HG03565 (cell line): ENCODE measurements around the gene TMEM179.
"Not testable (repeated sequence)": the region's sequence is repeated elsewhere in the genome, so short reads cannot be mapped to it uniquely, and the experiment has no call there.

Experiments used
- ATAC-seq: cut with Tn5 transposase; IDR thresholded peaks from one replicate; pipeline ENCODE4 v1.9.1; 2021; ENCODE audit warnings: mild to moderate bottlenecking, moderate library complexity; ENCODE audit not compliant: unreplicated experiment

TMEM179 gene

DNA sequence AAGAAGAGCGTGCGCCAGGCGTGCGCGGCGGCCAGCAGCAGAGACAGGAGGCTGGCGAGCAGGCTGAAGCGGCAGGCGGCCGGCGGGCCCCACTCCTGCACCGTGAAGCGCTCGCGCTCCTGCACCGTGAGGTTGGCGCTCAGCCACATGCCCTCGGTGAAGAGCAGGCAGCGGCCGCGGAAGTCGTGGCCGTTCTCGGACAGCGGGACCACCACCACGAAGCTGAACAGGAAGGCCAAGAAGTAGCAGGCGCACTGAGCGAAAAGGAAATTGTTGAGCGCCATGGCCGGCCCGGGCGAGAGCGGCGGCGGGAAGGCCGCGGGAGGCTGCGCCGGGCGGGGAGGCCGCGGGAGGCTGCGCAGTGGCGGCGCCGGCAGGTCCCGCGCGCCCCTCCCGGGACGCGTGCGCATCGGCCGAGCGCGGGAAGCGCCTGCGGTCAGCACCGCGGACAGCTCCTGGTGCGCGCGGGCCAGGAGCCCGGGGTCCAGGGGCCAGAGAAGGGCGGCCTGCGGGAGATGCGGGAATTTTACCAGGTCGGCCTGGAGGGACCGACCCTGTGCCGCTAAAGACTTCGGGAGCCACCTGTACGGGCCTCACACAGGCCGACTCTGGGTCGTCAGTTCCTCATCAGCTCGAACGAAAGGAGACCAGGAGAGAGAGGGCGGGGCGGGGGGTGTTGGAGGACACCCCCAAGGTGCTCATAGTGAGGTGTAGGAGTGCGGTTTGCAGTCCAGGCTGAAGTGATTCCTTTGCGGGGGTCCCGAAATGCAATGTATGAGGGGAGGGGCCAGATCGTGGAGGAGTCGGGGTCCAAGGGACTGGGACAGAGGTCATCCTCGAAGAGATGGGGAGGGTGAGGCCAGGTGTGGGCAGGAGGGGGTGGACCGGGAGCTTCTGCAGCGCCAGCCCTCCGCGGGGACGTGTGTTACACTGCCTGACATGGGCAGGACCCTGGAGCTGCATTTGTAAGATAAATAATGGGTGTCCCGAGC lies at the start of gene TMEM179:
Gene TMEM179 (minus strand): TSS at position 315 of the 992 bp plus-strand sequence. CDS start 31 bp downstream, at position 284.
- ATAC-seq, result no peak

DNA sequence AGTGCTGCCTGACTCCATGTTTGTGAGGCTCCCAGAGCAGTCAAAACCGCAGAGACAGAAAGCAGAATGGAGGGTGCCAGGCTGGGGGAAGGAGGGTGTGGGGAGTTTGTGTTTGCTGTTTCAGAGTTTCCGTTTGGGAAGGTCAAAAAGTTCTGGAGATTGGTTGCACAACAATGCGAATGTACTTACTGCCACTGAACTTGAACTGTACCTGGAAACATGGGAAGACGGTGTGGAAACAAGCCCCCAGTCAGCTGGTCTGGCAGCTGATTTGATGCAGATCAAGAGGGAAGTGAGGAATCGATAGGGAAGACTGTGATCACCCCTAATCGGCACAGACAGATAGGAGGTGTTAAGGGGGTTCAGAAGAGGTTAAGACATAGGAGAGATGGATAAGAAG lies 49.5 kb upstream of the TMEM179 start:
- ATAC-seq, result no peak

DNA sequence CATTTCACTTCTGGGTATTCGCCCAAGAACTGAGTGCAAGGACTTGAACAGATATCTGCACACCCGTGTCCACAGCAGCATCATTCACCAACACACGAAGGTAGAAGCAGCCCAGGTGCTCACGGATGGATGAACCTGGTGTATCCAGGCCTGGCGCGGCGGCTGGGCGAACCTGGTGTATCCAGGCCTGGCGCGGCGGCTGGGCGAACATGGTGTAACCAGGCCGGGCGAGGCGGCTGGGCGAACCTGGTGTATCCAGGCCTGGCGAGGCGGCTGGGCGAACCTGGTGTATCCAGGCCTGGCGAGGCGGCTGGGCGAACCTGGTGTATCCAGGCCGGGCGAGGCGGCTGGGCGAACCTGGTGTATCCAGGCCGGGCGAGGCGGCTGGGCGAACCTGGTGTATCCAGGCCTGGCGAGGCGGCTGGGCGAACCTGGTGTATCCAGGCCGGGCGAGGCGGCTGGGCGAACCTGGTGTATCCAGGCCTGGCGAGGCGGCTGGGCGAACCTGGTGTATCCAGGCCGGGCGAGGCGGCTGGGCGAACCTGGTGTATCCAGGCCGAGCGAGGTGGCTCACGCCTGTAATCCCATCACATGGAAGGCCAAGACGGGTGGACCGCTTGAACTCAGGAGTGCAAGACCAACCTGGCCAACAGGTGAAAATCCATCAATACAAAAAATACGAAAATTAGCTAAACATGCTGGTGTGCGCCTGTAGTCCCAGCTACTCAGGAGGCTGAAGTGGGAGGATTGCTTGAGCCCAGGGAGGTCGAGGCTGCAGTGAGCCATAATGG lies 48.8 kb upstream of the TMEM179 start:
- not testable (repeated sequence) for ATAC-seq

DNA sequence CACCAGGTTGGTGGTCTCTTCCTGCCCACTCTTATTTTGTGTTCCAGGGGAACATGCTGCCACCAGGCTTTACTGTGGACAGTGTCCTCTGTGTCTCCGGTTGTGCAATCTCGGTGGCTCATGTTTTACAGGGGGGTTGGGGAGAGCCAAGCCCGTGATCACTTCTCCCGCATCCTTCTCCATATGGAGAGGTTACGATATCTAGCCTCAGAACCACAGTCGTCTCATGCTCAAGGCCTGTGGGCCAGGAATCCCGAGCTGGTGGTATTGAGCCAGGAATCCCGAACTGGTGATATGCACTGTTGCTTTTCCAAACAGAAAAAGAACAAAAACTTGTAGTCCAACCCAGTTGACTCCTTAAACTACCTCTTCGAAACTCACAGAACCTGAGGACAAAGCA lies 47.8 kb upstream of the TMEM179 start:
- no peak for ATAC-seq

DNA sequence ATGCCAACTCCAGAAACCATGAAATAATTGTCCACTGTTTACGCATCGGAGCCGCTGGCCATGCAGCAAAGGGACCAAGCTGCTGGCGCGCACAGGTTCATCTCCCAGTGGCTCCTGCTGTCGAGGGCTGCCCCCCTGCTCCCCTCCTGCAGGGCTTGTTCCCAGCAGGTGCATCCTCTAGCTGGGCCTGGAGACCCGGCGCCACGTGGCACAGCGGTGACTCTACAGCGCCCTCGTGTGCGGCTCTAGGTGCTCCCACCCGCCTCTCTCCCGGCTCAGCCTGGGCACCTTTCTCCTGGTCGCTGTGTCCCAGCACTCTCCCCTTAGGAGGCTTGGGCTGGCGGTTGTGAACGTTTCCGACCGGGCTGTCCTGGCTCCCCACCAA lies 47.3 kb upstream of the TMEM179 start:
- ATAC-seq, result no peak

DNA sequence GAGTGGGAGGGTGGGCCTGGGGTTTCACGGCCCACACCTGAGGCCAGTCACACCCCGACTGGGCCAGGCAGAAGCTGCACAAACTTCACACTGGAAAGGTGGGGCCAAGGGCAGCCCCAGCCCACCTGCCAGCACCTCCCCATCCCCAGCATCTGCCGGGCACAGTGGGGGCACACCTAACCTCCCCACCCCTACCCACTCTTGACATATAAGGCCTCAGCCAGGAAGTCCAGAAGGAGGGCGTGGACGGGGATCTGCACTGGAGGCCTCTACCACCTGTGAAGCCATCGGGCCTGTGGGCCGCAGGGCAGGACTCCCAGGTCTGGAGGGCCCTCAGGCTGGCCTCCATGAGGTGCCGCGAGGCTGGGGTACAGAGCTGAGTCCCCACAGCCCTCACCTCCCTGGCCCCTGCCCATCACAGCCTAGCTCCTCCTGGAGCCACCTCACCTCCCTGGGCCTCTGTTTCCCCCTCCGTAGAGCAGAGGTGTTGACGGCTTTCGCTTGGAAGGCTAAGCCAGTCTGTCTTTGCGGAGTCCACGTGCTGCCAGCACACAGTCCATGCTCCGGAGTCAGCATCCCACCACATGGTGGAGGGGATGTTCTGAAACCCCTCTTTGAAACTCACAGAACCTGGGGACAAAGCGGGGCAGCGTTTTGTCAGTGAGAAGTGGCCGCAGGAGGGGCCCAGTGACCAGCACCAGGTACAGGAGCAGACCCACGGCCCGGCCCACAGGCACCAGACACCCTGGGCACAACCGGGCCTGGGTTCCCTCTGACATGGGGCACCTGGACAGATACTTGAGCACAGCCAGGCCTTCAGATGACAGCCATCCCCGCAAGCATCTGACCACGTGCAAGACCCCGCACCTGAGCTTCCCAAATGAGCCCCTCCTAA lies 46.7 kb upstream of the TMEM179 start:
- no peak for ATAC-seq

DNA sequence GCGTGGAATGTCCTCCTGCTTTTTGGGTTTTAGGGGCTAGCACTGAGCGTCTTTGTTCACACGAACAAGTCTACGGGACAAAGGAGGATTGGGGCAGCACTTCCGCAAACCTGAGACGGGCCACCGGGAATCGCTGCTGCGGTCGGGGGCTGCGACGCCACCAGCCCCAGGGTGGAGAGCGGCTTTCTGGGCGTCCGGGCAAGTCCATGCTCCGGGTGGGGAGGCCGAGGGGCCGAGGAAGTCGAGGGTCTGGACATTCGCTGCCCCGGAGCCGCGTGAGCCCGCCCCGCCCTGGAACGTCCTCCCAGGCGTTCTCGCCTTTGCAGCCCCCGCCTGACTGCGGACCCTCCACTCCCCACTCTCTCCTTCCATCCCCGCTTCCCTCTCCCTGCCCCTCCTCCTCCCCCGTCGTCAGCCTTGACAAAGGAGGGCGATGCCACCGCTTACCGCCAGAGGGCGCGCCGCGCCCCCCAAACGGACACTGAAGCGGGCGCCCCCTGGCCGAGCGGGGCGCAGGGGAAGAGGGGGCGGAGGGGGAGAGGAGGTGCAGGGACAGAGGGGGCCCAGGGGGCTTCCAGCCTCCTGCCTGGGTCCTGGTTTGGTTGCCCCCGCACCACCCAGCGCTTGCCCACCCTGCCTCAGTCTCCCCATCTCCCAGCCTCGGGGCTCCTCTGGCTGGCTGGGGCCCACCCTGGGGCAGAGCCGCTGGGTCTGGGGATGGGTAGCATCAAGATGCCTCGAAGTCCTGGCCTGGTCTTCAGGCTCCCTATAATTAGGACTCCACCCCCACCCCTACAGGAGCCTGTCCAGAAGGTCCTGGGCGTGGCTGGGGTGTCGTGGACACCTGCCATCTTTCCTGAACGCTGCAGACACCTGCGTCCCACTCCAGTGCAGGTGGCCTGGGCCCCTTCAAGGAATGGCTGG lies 45.7 kb upstream of the TMEM179 start:
- ATAC-seq, result no peak

DNA sequence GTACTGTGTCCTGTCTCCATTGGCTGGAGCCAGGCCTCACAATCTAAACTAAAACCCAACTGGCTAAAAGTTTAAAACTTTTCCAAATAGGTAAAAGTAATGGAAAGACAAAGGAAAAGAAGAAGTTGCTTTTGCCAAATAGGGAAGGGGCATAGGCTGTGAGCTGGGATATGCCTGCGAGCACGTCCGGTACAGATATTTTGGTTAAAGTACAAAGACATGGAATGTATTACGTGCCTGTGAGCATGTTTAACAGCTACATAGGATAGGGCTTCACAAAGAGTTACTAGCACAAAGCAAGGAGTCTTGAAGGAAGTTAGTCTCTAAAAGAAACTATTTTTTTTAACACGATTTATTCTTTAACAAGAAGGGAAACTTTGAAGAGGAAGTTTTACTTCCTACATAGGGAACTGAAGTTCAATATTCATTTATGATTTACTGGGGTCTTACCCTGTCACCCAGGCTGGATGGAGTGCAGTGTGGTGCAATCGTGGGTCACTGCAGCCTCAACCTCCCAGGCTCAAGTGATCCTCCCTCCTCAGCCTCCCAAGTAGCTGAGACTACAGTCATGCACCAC lies 43.0 kb upstream of the TMEM179 start:
- ATAC-seq, result no peak

DNA sequence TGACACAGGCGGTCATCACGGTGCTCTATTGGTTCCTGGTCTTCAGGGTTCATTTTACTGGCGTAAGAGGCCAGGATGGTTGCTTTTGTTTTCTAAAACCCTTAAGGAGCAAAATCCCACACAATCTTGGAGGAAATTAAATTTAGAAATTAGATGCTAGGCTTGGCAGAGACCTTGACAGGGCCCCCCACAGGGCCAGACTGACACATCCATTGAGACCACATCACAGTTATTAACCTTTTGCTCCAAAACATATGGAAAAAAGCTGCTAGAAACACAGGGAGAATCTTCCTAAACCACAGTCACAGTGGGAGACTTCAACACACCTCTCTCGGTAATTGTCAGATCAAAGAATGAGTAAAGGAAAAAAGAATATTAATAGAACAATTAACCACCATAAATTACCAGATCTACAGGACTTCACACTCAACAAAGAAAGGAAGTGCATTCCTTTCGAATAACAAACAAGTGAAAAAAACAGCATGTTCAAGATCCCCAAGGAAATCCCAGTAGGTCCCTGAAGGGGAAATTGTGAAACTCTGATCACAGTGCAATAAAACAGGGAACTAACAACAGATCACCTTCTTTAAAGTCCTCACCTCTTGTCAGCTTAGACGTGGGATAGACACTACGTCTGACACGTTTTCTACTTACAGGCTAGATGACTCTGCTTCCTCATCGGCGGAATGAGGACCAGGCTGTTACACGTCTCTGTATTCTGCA lies 40.2 kb upstream of the TMEM179 start:
- ATAC-seq, result no peak

DNA sequence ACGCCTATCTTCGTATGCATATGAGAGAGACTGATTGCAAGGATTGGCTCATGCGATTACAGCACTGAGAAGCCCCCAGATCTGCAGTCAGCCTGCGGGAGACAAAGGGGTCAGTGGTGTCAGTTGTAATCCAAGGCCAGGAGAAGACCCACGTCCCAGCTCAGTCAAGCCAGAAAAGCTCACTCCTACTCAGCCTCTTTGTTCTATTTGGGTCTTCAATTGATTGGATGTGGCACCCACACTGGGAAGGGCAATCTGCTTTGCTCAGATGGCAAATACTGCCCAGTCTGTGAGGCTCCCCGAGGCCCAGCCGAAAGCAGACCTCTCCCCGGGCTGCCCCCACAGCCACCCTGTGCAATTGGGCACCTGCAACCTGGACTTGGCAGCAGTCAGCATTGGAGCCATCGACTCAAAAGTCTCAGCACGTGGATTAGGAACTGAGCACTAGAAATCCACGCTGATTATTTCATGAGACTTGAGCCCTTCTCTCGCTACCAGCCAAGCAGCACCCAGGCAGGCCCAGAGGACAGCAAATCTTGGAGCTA lies 39.6 kb upstream of the TMEM179 start:
- no peak for ATAC-seq

DNA sequence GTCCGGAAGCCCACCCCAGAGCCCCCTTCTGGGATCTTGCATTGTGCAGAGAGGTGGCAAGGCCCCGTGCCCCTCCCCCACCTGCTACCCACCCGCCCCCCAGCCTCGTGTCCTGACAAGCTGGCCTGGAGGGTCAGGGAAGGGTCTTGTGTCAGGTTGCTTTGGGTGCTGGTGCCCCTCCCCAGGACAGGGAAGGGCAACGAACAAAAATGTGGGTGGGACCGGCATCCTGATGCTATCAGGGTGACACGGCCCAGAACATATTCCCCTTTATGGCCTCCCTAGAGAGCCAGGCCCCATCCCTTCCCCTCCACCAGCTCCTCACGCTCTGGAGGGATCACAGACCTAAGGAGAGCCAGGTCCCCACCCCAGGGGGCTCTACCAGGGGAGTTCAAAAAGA lies 38.7 kb upstream of the TMEM179 start:
- no peak for ATAC-seq

DNA sequence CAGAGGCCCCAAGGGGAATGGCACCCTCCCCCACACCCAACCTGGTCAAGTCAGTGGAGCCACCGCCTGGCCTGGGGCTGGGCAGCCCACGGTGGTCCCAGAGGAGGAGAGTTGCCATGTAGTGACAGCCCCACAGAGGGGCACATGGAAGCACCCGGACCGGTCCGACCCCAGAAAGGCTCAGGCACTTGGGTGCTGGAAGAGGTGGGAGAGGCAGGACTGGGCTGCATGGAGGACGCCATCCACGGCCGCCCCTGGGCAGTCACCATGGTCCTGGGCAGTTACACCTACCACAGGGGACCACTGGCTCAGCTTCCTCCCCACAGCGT lies 37.9 kb upstream of the TMEM179 start:
- no peak for ATAC-seq

DNA sequence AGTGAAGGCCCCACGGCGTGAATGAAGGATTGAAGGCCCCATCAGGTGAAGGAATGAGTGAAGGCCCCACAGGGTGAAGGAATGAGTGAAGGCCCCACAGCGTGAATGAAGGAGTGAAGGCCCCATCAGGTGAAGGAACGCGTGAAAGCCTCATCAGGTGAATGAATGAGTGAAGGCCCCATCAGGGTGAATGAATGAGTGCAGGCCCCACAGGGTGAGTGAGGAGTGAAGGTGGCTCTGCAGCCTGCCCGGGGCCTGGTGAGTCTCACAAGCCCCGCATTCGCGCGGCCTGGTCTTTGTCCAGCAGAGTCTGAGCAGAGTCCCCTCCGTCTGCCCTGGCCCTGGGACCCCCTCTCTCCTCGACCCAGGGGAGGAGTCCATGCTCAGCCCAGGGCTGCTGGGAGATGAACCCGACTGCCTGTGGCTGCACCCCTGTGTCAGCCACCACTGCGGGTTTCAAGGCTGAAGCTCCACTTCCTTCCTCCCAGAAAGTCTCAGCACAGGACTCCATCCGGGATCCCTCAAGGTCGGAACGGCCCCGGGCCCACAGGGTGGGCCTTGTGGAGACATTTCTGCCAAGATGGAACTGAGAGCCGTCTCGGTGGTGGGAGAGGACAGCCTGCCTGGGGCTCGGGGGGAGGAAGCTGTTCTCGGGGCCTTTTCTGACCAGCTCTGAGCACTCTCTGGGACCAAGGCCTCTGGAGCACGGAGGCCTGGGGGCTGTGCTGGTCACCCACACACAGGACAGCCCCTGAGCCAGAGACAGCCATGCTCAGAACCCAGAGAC lies 37.4 kb upstream of the TMEM179 start:
- ATAC-seq, result no peak

DNA sequence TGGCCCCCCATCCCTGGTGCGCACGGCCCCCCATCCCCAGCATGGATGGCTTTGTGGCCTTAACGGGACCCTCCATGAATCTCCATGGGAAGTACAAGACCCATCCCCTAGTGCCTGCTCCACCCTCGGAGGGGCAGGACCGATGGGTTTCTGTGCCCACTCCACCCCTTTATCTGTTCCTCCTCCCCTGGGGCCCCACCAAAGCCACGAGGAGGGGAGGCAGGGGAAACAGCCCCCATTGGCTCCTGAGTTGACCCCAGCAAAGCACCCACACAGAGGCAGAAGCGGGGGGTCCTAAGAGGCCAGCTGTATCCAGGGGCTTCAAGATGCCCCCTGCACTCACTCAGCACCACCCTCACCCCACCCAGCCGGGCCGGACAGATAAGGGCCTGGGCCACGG lies 36.1 kb upstream of the TMEM179 start:
- ATAC-seq, result no peak

DNA sequence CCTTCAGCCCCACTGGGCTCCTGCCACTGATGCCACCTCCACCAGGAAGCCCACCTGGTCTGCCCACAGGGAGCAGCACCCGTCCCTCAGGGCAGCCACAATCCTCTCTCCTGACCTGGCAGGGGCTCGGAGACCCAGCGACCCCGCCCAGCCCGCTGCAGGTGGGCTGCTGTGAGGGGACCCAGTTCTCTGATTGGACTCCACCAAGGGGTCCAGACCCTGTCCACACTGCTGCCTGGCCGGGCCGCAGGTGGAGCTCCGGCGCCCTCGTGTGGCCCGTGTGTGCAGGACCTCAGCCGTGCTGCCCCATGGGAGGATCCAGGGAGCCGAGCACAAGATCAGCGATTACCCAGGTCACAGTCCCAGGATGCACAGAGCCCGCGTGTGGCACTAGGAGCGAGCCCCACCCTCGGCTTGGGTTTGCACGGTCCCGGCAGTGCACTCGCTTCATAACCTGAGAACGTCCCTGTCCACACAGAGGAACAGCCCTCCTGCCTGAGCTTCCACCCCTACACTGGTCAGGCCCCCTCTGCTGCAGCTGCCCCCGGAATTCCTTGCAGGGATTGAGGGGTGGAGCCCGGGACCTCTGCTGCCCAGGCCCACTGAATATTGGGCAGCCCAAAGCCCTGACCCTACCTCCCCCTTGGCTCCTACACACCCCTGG lies 35.4 kb upstream of the TMEM179 start:
- no peak for ATAC-seq

DNA sequence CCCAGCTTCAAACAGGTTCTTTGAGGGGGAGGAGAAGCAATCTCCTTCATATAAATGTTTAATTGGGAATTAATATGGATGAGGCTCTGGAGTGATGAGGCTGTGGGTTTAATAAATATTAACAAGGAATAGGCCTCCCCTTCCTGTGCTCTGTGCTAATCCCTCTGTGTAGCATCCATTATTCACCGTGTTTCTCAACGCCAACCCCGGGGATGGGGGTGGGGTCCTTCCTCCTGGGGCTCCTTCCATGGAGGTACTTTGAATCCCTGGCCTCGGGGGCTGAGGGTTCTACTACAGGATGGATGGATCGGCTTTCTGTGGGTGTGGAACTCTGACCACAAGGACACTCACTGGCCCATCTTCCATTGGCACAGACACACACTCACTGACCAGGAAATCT lies 34.9 kb upstream of the TMEM179 start:
- ATAC-seq, result no peak

DNA sequence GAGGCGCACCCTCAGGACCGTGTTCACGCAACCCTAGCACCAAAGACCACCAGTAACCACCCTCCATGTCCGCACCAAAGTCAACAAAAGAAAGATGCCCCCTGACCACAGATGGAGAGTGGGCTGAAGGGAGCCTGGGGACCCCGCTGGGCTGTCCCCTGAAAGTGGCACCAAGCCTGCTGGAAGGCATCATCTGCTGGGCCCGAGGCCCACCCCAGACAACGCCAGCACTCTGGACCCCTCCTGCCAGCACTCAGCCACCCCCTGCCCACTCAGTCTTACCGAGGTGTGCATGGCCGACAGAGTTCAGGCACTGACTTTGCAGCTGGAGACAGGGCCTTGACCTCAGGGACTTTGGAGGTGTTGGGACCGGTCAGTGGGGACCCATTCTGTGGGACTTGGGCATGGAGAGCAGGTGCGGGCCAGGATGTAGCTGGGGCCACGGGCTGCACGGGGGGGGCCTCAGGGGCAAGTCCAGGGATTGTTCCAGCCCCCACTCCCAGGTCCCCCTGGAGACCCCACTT lies 34.4 kb upstream of the TMEM179 start:
- ATAC-seq, result no peak
